G401 (cell line): ENCODE results near the gene C5orf58. TPM values are rescaled to one million over a fixed set of nuclear protein-coding genes. Genes with fewer than 3 reads are reported as not detected.

Experiments
- DNase-seq: peaks from one replicate; pipeline ENCODE4 v3.0.0-alpha.2; 2015; ENCODE audit warnings: low spot score
- in situ Hi-C: cut with HindIII; loops from 2 replicates; pipeline ENCODE4 v1.10.0; 2016; ENCODE audit warnings: low sequenced_read_pairs, mixed read lengths
- total RNA-seq: library from RNA; depleted of rRNA; stranded (reverse); fragments of >200 nt; shearing (Covaris generic); gene quantifications from 2 replicates; pipeline ENCODE4 v1.2.3, GENCODE V29; 2014; rRNA removed

Gene C5orf58, protein sequence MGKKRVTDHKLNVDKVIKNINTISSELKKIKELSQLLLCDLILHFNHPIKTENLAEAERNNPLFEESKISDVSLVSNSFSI
- not detected in 2 replicates for total RNA-seq

DNA sequence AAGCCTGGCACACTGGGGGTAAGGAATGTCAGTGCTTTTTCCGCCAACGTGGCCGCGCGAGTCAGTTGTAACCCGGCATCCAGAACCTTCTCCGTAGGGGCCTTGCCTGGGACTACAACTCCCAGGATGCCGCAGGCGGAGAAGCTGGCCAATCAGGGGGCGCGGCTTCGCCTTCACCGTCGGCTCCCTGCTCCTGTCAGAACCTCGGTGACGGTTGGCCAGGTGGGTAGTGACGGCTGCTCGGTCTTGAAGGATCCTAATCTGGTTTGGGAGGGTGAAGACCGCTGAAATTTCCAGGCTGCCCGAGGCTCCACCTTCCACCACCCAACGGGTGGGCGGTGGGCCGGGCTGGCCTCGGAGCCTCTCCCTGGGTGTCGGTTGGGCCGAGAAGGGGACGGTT lies at the start of gene C5orf58:
Gene C5orf58 (plus strand): TSS at position 200 of the 400 bp plus-strand sequence. CDS start 1,992 bp downstream, outside the sequence.
- no peak for DNase-seq

GRCh38 chr5:170183816-170184687 lies 48.7 kb upstream of the C5orf58 start:
- DNase-seq = peak; percentile 44
- in situ Hi-C loops = no loop called here

More for the DNA sequence above, at the start of gene C5orf58:
- in situ Hi-C loops = no loop called here

DNA sequence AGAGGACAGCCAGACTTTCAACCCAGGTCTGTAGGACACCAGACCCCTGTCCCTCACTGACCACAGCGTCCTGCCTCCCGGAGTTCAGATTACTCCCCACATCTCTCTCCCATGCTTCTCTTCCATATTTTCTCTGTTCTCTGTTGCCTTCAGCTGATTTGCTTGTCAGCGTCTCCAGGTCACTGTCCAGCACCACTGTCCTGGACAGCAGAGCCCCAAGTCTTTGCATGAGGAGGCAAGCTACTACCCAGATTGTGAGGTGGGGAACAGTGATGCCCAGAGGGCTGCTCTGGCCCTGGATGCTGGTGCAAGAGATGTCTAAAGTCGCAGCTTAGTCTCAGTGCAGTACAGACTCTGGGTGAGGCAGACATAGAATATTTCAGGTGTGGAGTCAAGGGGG lies 48.0 kb upstream of the C5orf58 start:
- DNase-seq = no peak
- in situ Hi-C loops = no loop called here

DNA sequence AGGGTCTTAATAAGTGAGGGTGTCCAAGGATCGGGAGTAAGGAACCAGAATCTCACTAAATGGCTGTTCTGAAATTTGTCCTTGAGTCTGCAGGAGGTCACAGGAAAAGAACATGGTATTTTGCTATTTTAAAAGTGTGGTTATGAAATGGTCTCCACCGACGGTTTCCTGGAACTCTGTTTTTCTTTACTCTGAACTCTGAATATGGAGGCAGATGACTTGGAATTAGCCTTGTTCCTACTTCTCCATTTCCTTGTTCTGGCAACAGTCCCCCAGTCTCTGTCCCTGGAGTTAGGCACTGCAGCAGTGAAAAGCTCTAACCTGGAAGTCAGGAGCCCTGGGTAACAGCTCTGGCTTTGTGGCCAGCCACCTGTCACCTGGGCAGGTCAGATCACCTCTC lies 46.6 kb upstream of the C5orf58 start:
- in situ Hi-C loops = no loop called here
- DNase-seq = no peak

- no peak for DNase-seq
- in situ Hi-C loops = no loop called here
Measured at GRCh38 chr5:170186856-170187255, 45.9 kb upstream of the C5orf58 start.

GRCh38 chr5:170190436-170191134 lies 42.2 kb upstream of the C5orf58 start:
- DNase-seq = no peak
- in situ Hi-C loops = no loop called here

GRCh38 chr5:170192829-170193228 lies 40.0 kb upstream of the C5orf58 start:
- in situ Hi-C loops = no loop called here

DNA sequence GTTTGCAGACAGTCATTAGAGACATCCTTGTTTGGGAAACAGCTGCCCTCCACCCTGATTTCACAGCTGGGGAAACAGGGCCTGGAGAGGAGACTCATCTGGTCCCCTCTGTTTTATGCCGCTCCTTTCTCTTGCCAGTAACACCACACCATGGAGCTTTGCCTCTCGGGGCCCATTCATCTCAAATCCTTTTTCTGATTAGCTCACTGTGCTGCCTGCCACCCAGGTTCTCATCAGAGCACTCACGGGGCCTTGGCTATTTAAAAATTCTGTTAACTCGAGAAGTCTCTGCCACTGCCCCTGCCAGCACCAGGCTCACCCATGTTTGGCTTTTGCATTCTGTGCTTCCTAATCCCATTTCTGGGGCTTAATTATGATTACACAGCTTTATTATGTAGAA lies 36.8 kb upstream of the C5orf58 start:
- in situ Hi-C loops = no loop called here
- DNase-seq = no peak

More at GRCh38 chr5:170192829-170193228, 40.0 kb upstream of the C5orf58 start:
- DNase-seq = no peak

DNA sequence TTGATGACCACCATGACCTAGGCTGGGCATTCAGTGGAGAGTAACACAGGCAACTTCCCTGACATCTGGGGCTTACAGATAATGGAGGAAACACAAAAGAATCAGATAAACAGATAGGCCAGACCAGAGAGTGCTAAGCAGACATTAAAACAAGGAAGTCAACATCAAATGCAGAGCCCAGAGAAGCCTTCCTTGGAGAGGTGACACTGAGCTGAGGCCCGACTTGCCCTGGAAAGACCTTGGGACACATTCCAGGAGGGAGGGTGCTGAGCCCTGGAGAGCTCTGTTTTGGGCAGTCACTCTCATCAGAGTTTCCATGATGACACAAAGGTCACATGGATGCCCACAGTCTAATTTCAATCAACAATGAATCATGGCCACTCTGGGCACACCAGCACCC lies 31.9 kb upstream of the C5orf58 start:
- in situ Hi-C loops = no loop called here
- DNase-seq = no peak

DNA sequence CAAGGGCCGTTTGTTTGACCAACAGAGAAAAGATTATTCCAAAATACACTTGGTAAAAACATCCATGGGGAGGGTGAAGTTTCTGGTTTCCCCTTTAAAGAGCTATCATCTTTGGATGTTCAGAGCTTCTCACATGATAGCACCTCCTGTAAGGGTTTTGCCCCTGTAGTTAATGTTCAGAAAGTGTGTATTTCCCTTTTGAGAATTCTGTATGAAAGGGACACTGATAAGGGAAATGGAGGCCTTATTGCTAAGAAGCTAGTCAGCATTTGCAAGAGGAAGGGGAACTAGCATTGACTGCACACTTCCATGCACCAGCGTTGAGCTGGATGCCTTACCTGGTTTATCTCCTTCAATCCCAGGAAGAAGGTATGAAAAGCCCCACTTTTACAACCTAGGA lies 31.5 kb upstream of the C5orf58 start:
- in situ Hi-C loops = no loop called here
- DNase-seq = no peak

DNA sequence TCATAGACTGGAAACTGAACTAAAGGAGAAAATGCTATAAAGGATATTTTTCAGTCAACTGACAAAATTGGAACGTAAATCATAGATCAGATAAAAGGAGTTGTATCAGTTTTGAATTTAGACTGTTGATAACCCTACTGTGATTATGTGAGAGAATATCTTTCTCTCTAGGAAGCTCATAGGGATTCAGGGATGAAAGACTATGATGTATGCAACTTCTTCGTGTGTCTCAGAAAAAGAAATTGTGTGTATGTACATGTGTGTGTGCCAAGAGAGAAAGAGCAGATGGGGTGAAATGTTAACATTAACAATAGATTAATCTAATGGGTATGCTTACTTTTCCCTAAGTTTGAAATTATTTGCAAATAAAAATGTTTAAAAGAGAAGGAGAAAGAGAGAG lies 30.7 kb upstream of the C5orf58 start:
- no peak for DNase-seq
- in situ Hi-C loops = no loop called here

DNA sequence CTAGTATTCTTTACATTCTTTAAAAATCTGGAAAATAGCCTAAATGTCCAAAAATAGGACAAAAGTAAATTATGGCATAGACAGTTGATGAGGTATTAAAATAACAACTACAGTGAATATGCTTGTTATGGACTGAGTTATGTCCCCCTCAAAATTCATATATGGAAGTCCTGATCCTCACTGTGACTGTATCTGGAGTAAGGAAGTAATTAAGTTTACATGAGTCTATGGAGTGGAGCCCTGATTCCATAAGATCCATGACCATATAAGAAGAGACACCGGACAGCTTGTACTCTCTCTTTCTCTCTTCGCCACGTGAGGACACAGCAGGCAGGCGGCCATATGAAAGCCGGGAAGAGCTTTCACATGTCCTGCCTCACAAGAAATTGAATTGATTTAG lies 28.6 kb upstream of the C5orf58 start:
- in situ Hi-C loops = no loop called here
- no peak for DNase-seq

DNA sequence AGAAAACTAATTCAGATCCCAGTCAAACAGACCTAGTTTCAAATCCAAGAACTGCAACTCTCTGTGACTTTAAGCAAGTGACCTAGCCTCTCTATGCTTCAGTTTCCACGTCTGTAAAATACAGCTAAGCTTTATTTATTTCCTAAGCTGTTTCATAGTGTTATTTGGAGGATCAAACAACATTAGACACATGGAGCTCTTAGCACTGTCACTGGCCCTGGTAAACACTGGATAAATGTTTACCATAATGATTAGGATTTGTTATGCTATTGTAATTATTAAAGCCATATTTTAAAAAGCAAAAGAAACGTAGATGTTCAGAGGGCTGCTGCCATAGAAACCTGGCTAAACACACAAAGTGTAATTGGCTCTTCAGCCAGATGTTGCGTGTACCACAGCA lies 26.6 kb upstream of the C5orf58 start:
- in situ Hi-C loops = no loop called here
- DNase-seq = no peak

DNA sequence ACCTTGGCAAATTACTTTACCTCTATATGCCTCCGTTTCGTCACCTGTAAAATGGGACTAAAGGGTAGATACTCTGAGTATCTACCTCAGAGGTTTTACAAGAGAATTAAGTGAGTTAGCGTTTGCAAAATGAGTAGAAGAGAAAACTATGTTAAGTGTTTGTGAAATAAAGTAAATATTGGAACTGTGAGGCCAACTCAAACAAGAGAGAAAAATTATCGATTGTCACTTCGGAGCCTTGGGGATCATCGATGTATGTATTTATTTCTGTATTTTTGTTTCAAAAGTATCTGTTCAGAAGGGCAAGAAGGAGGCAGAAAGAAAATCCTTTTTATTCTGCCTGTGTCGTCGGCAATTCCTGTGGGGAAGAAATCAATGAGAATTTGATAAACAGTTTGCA lies 25.8 kb upstream of the C5orf58 start:
- DNase-seq = no peak
- in situ Hi-C loops = no loop called here

DNA sequence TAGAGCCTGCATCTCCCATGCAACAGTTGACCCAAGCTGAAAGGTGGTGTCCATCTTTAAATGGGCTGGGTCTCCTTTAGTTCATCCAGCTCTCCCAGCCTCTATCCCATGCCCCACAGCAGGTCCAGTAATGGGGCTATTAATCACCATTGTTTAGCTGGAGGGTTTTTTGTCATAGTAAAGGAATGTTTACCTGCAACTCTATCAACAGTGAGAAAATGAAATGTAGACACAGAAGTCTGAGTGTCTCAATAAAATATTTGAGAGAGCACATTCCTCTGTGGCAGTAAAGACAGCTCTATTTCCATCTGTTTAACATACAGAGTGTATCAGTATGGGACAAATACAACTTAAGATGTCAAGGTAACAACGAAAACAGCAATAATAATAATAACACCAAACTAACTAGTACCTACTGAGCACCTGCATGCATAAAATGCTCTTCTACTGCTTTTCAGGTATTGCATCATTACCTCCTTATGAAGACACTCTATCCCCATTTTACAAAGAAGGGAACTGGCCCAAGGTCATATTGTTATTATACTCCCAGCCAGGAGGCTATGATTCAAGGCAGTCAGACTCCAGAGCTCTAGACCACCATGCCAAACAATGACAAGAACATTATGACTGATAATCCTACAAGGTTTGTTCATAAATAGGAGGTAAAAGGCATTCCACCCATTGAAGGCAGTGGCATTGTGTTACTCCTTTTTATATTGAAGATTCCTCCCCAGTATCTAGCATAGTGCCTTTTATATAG lies 21.0 kb upstream of the C5orf58 start:
- no peak for DNase-seq
- in situ Hi-C loops = no loop called here

- DNase-seq = peak; percentile 14
- in situ Hi-C loops = no loop called here
Measured at GRCh38 chr5:170216257-170216864, 16.4 kb upstream of the C5orf58 start.

DNA sequence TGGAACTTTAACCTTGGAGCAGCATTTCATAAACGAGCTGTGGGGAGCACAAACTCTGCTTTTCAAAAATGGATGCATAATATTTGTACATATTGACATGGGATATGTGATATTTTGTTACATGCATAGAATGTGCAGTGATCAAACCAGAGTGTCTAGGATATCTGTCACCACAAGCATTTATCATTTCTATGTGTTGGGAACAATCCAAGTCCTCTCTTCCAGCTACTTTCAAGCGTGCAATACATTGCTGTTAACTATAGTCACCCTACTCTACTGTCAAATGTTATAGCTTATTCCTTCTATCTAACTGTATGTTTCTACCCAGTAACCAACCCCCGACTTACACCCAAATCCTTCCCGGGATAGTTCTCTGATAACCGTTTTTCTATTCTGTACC lies 15.0 kb upstream of the C5orf58 start:
- DNase-seq = no peak
- in situ Hi-C loops = no loop called here

GRCh38 chr5:170218726-170219125 lies 14.1 kb upstream of the C5orf58 start:
- DNase-seq = peak; percentile 74
- in situ Hi-C loops = no loop called here

- no peak for DNase-seq
- in situ Hi-C loops = no loop called here
Measured at GRCh38 chr5:170219615-170220014, 13.2 kb upstream of the C5orf58 start.
